OCI-LY3 (cell line): ENCODE data around the gene PNPLA3.

ENCODE experiments used
- EZH2phosphoT487 ChIP-seq: fragments of 200-600 bp; shearing (Covaris generic); IDR thresholded peaks from 2 replicates; pipeline ENCODE4 v1.6.1; 2018; ENCODE audit warnings: antibody characterized with exemption, mixed run types, low read depth
- TF ChIP-seq, protein P1 (sequence below): fragments of 200-600, 300-600 bp; sonication (generic); IDR thresholded peaks from 2 replicates; pipeline ENCODE4 v1.5.1; 2014; ENCODE audit warnings: antibody characterized with exemption, low read length, low read depth

DNA sequence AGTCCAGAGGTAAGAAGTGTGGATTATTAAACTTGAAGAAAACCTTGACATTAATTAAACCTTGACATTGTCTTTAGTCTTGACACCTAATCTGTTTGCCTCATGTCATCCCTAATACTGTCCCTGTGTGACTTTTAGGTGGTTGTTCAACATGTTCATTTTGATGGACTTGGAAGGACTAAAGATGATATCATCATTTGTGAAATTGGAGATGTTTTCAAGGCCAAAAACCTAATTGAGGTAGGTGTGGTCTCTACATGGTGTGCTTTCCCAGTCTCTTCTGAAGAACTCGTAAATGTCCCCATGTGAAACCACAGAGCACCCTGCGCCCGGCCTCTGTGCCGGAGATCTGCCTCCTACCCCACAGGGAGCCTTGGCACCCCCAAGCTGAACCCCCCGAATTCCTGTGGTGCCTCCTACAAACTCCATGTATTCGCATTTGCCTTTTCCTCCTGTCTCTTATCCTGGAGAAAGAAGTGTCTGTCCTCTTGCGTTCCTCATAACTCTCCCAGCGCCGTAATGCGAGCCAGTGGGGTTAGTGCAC lies 40.8 kb downstream of the PNPLA3 start:
- no peak for TF ChIP-seq EZH2phosphoT487
- TF ChIP-seq, protein P1, sequence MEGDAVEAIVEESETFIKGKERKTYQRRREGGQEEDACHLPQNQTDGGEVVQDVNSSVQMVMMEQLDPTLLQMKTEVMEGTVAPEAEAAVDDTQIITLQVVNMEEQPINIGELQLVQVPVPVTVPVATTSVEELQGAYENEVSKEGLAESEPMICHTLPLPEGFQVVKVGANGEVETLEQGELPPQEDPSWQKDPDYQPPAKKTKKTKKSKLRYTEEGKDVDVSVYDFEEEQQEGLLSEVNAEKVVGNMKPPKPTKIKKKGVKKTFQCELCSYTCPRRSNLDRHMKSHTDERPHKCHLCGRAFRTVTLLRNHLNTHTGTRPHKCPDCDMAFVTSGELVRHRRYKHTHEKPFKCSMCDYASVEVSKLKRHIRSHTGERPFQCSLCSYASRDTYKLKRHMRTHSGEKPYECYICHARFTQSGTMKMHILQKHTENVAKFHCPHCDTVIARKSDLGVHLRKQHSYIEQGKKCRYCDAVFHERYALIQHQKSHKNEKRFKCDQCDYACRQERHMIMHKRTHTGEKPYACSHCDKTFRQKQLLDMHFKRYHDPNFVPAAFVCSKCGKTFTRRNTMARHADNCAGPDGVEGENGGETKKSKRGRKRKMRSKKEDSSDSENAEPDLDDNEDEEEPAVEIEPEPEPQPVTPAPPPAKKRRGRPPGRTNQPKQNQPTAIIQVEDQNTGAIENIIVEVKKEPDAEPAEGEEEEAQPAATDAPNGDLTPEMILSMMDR, result no peak
